Measurements from ENCODE around the gene U2AF1L4.

Gene U2AF1L4

GRCh38 chr19:35722897-35723296 lies 22.3 kb downstream of the U2AF1L4 start:
- no peaks in the 10 kb centered on the region for H3K27me3 ChIP-seq (ENCODE audit: low read depth, low read length)
- TF ChIP-seq CTCF (IDR thresholded peaks at IDR 0.05; ENCODE audit: low read depth, low read length) (no peak), EZH2phosphoT487 (IDR thresholded peaks at IDR 0.05; ENCODE audit: low read depth) (no peak)
- peaks cover 18% of the 10 kb centered on the region for H4K20me1 ChIP-seq (ENCODE audit: insufficient read depth, low read length)

GRCh38 chr19:35722461-35722860 lies 22.8 kb downstream of the U2AF1L4 start:
- no peak overlapping the region for H3K27ac ChIP-seq (ENCODE audit: low read length)
- H3K9me3 ChIP-seq (ENCODE audit: insufficient read depth, low read length), result no peaks in the 10 kb centered on the region
- peaks cover 8% of the 10 kb centered on the region for H3K4me1 ChIP-seq (ENCODE audit: low read length)
- H3K9ac ChIP-seq (ENCODE audit: low read length), result no peak overlapping the region
- no peak overlapping the region for H2AFZ ChIP-seq (ENCODE audit: low read depth, low read length)
- H3K79me2 ChIP-seq (ENCODE audit: low read length), result peaks cover 35% of the 10 kb centered on the region
- no peak overlapping the region for H3K4me3 ChIP-seq (ENCODE audit: low read length)
- no peaks in the 10 kb centered on the region for H3K27me3 ChIP-seq (ENCODE audit: low read depth, low read length)
- H3K36me3 ChIP-seq (replicated peaks; ENCODE audit: low read depth, low read length), result peaks cover 59% of the 10 kb centered on the region
- H3K4me2 ChIP-seq (ENCODE audit: low read length), result no peak overlapping the region
- peaks cover 18% of the 10 kb centered on the region for H4K20me1 ChIP-seq (ENCODE audit: insufficient read depth, low read length)
- TF ChIP-seq EZH2phosphoT487 (IDR thresholded peaks at IDR 0.05; ENCODE audit: low read depth) (no peak), CTCF (IDR thresholded peaks at IDR 0.05; ENCODE audit: low read depth, low read length) (no peak)

More at GRCh38 chr19:35722897-35723296, 22.3 kb downstream of the U2AF1L4 start:
- no peaks in the 10 kb centered on the region for H3K9me3 ChIP-seq (ENCODE audit: insufficient read depth, low read length)
- H3K79me2 ChIP-seq (ENCODE audit: low read length), result peaks cover 35% of the 10 kb centered on the region
- no peak overlapping the region for H3K4me3 ChIP-seq (ENCODE audit: low read length)
- peaks cover 63% of the 10 kb centered on the region for H3K36me3 ChIP-seq (replicated peaks; ENCODE audit: low read depth, low read length)
- no peak overlapping the region for H3K9ac ChIP-seq (ENCODE audit: low read length)
- no peak overlapping the region for H2AFZ ChIP-seq (ENCODE audit: low read depth, low read length)
- no peak overlapping the region for H3K27ac ChIP-seq (ENCODE audit: low read length)
- peaks cover 8% of the 10 kb centered on the region for H3K4me1 ChIP-seq (ENCODE audit: low read length)
- H3K4me2 ChIP-seq (ENCODE audit: low read length), result no peak overlapping the region

DNA sequence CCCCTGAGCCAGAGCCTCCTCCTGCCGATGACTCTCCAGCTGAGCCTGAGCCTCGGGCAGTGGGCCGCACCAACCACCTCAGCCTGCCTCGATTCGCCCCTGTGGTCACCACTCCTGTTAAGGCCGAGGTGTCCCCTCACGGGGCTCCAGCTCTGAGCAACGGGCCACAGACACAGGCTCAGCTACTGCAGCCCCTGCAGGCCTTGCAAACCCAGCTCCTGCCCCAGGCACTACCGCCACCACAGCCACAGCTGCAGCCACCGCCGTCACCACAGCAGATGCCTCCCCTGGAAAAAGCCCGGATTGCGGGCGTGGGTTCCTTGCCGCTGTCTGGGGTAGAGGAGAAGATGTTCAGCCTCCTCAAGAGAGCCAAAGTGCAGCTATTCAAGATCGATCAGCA lies 23.8 kb downstream of the U2AF1L4 start:
- Histone ChIP-seq H3K27me3 (ENCODE audit: low read depth, low read length) (no peaks in the 10 kb centered on the region), H3K4me1 (ENCODE audit: low read length) (peaks cover 10% of the 10 kb centered on the region), H3K4me2 (ENCODE audit: low read length) (no peak overlapping the region), H4K20me1 (ENCODE audit: insufficient read depth, low read length) (peaks cover 18% of the 10 kb centered on the region), H3K27ac (ENCODE audit: low read length) (no peak overlapping the region), H3K4me3 (ENCODE audit: low read length) (no peak overlapping the region), H3K79me2 (ENCODE audit: low read length) (peaks cover 35% of the 10 kb centered on the region), H3K9ac (ENCODE audit: low read length) (no peak overlapping the region), H2AFZ (ENCODE audit: low read depth, low read length) (no peak overlapping the region), H3K9me3 (ENCODE audit: insufficient read depth, low read length) (no peaks in the 10 kb centered on the region), H3K36me3 (replicated peaks; ENCODE audit: low read depth, low read length) (peaks cover 53% of the 10 kb centered on the region)
- no peak for TF ChIP-seq EZH2phosphoT487 (IDR thresholded peaks at IDR 0.05; ENCODE audit: low read depth)
- TF ChIP-seq CTCF (IDR thresholded peaks at IDR 0.05; ENCODE audit: low read depth, low read length), result no peak

GRCh38 chr19:35720648-35721047 lies 24.6 kb downstream of the U2AF1L4 start:
- Histone ChIP-seq H3K4me2 (ENCODE audit: low read length) (no peak overlapping the region), H3K79me2 (ENCODE audit: low read length) (peaks cover 35% of the 10 kb centered on the region), H3K36me3 (replicated peaks; ENCODE audit: low read depth, low read length) (peaks cover 46% of the 10 kb centered on the region), H4K20me1 (ENCODE audit: insufficient read depth, low read length) (peaks cover 18% of the 10 kb centered on the region), H3K4me1 (ENCODE audit: low read length) (peaks cover 17% of the 10 kb centered on the region), H2AFZ (ENCODE audit: low read depth, low read length) (no peak overlapping the region), H3K4me3 (ENCODE audit: low read length) (no peak overlapping the region), H3K9me3 (ENCODE audit: insufficient read depth, low read length) (no peaks in the 10 kb centered on the region), H3K27ac (ENCODE audit: low read length) (no peak overlapping the region), H3K9ac (ENCODE audit: low read length) (no peak overlapping the region), H3K27me3 (ENCODE audit: low read depth, low read length) (no peaks in the 10 kb centered on the region)
- no peak for TF ChIP-seq EZH2phosphoT487 (IDR thresholded peaks at IDR 0.05; ENCODE audit: low read depth)
- no peak for TF ChIP-seq CTCF (IDR thresholded peaks at IDR 0.05; ENCODE audit: low read depth, low read length)

All from OCI-LY3 (cell line).